Fibroblast of lung (primary cell): Measurements from ENCODE around the gene ABCB8. TPM values are rescaled to one million over a fixed set of nuclear protein-coding genes. Genes with fewer than 3 reads are reported as not detected.
A peak's percentile ranks its signal among the peaks of the same experiment; 100 is the strongest.

Experiments
- DNase-seq, 2 donors: peaks; one replicate each; pipeline versions ENCODE4 v3.0.0 to v3.0.0-alpha.2; 2010; ENCODE audit warnings: low read depth in 2 of 2
- H2AFZ ChIP-seq: 2 replicates; pipeline ENCODE4 v1.5.1; 2012; ENCODE audit warnings: low read length, control low read depth, inconsistent platforms
- H3K27ac ChIP-seq: 2 replicates; pipeline ENCODE4 v1.5.1; 2011; ENCODE audit warnings: low read length, control low read depth; ENCODE audit not compliant: insufficient read depth
- H3K27me3 ChIP-seq: 2 replicates; pipeline ENCODE4 v1.5.1; 2011; ENCODE audit warnings: mild to moderate bottlenecking, low read length; ENCODE audit not compliant: control insufficient read depth, insufficient read depth
- H3K36me3 ChIP-seq: 2 replicates; pipeline ENCODE4 v1.5.1; 2011; ENCODE audit warnings: low read length; ENCODE audit not compliant: control insufficient read depth, insufficient read depth
- H3K4me1 ChIP-seq: 2 replicates; pipeline ENCODE4 v1.5.1; 2011; ENCODE audit warnings: low read length; ENCODE audit not compliant: control insufficient read depth, insufficient read depth; ENCODE audit errors: extremely low read depth
- H3K4me2 ChIP-seq: 2 replicates; pipeline ENCODE4 v1.5.1; 2011; ENCODE audit warnings: low read length, control low read depth; ENCODE audit not compliant: insufficient read depth; ENCODE audit errors: extremely low read depth
- H3K4me3 ChIP-seq, 4 experiments: fragments of 200-600 bp in 1 of 4; sonication (generic) in 1 of 4; replicated peaks in 1 of 4; 2 replicates each; pipeline ENCODE4 v1.5.1; 2011 to 2016; ENCODE audit warnings: low read length in 4 of 4, low read depth in 3 of 4, mild to moderate bottlenecking in 3 of 4, control low read depth in 2 of 4, inconsistent platforms in 1 of 4, mixed read lengths in 1 of 4; ENCODE audit not compliant: insufficient read depth in 1 of 4; ENCODE audit errors: control extremely low read depth in 1 of 4
- H3K79me2 ChIP-seq: 2 replicates; pipeline ENCODE4 v1.5.1; 2012; ENCODE audit warnings: mild to moderate bottlenecking, low read length, inconsistent platforms; ENCODE audit not compliant: control insufficient read depth, insufficient read depth
- H3K9ac ChIP-seq: 2 replicates; pipeline ENCODE4 v1.5.1; 2011; ENCODE audit warnings: mild to moderate bottlenecking, low read length, control low read depth; ENCODE audit not compliant: insufficient read depth
- H3K9me3 ChIP-seq: 2 replicates; pipeline ENCODE4 v1.5.1; 2012; ENCODE audit warnings: low read depth, low read length; ENCODE audit not compliant: control insufficient read depth, insufficient read depth
- H4K20me1 ChIP-seq: 2 replicates; pipeline ENCODE4 v1.5.1; 2011; ENCODE audit warnings: low read length; ENCODE audit not compliant: control insufficient read depth, insufficient read depth; ENCODE audit errors: extremely low read depth
- EZH2 ChIP-seq: IDR thresholded peaks from 2 replicates; pipeline ENCODE4 v1.5.1; 2012; ENCODE audit warnings: low read length, control low read depth, mild to moderate bottlenecking; ENCODE audit errors: missing control alignments
- polyA plus RNA-seq, 2 donors: library from polyadenylated mRNA; depleted of rRNA in 1 of 2; stranded (reverse) in 1 of 2; unstranded in 1 of 2; fragments of >200 nt; gene quantifications; 2 replicates each; pipeline ENCODE4 v1.2.1, GENCODE V29; 2011 to 2012; ENCODE audit warnings: missing spikeins in 1 of 2
- total RNA-seq: library from RNA; depleted of rRNA; stranded (reverse); fragments of >200 nt; gene quantifications from 2 replicates; pipeline ENCODE4 v1.2.1, GENCODE V29; 2014
- TF ChIP-seq, protein P1 (sequence below), 2 donors: IDR thresholded peaks in 1 of 2; conservative IDR thresholded peaks in 1 of 2; 1 replicate in 1 of 2; 2 replicates in 1 of 2; pipeline ENCODE4 v1.5.1; 2011 to 2012; ENCODE audit warnings: low read length in 2 of 2, control low read depth in 1 of 2, inconsistent platforms in 1 of 2, low read depth in 1 of 2, mild to moderate bottlenecking in 1 of 2

ABCB8 gene
- total and polyA plus RNA-seq, 2 donors (not counting 1 experiment from before 2014, with no cell fraction given) = 12.1 to 20.0 TPM

DNA sequence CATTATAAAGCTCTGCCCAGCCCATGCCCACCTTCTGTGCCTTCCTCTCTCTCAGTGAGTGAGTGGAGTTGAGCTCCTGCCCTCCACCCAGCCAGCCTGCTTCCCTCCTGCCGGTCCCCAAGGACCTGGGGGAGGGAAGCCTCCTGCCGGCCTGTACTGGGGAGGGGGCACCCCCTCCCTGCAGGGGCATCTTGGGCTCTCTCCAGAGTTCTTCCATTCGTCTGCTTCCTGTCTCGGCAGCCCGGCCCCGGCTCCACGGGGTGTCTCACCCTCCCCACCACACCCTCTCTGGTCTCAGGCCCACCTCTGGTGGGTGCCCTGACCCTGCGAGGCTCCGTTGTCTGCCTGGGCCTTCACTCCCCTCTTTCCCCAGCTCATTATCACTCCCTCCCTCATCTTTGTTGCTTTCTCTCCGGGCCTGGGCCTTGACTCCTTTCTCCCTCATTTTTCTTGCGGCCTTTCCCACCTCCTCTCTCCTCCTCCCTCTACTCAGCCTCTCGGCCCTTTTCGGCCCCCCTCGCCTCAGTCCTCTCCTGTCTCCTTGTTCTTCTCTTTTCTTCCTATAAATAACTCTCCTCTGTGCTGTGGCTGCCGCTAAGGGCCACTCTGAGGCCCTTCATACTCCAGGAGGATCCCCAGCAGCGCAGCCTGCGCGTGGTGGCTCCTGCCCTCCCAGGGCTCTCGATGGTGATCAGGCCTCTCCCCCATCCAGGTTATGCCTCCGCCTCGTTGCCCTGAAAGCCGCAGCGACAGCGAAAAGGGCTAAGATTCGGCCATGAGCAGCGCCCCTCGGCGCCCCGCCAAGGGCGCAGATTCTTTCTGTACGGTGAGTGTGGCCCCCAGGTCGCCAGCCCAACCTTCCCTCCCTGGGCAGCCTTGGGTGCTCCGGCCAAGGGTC lies 33.2 kb downstream of the ABCB8 start:
- Histone ChIP-seq H4K20me1 (no peaks in the 10 kb centered on the region), H3K4me1 (peaks cover 23% of the 10 kb centered on the region), H3K9ac (no peak overlapping the region), H3K79me2 (peaks cover 33% of the 10 kb centered on the region), H3K4me3 (peak overlapping the region; percentile 12 to 89 (median 81)), H2AFZ (no peak overlapping the region), H3K27ac (peak overlapping the region; percentile 93), H3K27me3 (no peaks in the 10 kb centered on the region), H3K36me3 (peaks cover 18% of the 10 kb centered on the region), H3K4me2 (peak overlapping the region; percentile 93), H3K9me3 (no peaks in the 10 kb centered on the region)
- DNase-seq = no peak
- TF ChIP-seq, protein P1, sequence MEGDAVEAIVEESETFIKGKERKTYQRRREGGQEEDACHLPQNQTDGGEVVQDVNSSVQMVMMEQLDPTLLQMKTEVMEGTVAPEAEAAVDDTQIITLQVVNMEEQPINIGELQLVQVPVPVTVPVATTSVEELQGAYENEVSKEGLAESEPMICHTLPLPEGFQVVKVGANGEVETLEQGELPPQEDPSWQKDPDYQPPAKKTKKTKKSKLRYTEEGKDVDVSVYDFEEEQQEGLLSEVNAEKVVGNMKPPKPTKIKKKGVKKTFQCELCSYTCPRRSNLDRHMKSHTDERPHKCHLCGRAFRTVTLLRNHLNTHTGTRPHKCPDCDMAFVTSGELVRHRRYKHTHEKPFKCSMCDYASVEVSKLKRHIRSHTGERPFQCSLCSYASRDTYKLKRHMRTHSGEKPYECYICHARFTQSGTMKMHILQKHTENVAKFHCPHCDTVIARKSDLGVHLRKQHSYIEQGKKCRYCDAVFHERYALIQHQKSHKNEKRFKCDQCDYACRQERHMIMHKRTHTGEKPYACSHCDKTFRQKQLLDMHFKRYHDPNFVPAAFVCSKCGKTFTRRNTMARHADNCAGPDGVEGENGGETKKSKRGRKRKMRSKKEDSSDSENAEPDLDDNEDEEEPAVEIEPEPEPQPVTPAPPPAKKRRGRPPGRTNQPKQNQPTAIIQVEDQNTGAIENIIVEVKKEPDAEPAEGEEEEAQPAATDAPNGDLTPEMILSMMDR (conservative IDR thresholded peaks at IDR 0.05 in 1 of 2, IDR thresholded peaks at IDR 0.05 in 1 of 2; ENCODE audit: low read depth in 1 of 2, low read length in 2 of 2) = no peak
- TF ChIP-seq EZH2 = no peak

GRCh38 chr7:151062111-151062398 lies 33.8 kb downstream of the ABCB8 start:
- Histone ChIP-seq H3K27ac (no peak overlapping the region), H3K9ac (no peak overlapping the region)

More at GRCh38 chr7:151062111-151062398, 33.8 kb downstream of the ABCB8 start:
- Histone ChIP-seq H4K20me1 (no peaks in the 10 kb centered on the region), H3K9me3 (no peaks in the 10 kb centered on the region), H2AFZ (no peak overlapping the region), H3K27me3 (no peaks in the 10 kb centered on the region), H3K4me2 (no peak overlapping the region), H3K36me3 (peaks cover 18% of the 10 kb centered on the region), H3K4me1 (peaks cover 20% of the 10 kb centered on the region), H3K79me2 (peaks cover 33% of the 10 kb centered on the region), H3K4me3 (peak overlapping the region in 1 of 4 experiments; percentile 89)
- TF ChIP-seq EZH2 = no peak
- TF ChIP-seq, protein P1 (conservative IDR thresholded peaks at IDR 0.05 in 1 of 2, IDR thresholded peaks at IDR 0.05 in 1 of 2; ENCODE audit: low read depth in 1 of 2, low read length in 2 of 2) = no peak
- no peak for DNase-seq
